OCI-LY3 (cell line): Measurements from ENCODE around the gene SEC31B.

Experiments
- H2AFZ ChIP-seq: fragments of 200-600, 300-600 bp; shearing (Covaris generic); 2 replicates; pipeline ENCODE4 v1.6.0; 2014; ENCODE audit warnings: antibody characterized with exemption, low read depth, low read length
- H3K27ac ChIP-seq: fragments of 200-600, 300-600 bp; sonication (generic); 2 replicates; pipeline ENCODE4 v1.5.1; 2014; ENCODE audit warnings: mild to moderate bottlenecking, low read length, moderate library complexity, mixed read lengths
- H3K27me3 ChIP-seq: fragments of 200-600, 300-600 bp; sonication (generic); 2 replicates; pipeline ENCODE4 v1.6.1; 2014; ENCODE audit warnings: low read depth, low read length, mixed read lengths
- H3K36me3 ChIP-seq: fragments of 200-600, 300-600 bp; sonication (generic); replicated peaks from 2 replicates; pipeline ENCODE3; 2014; ENCODE audit warnings: low read depth, low read length, mixed read lengths
- H3K4me1 ChIP-seq: fragments of 300-600, 200-600 bp; sonication (generic); 2 replicates; pipeline ENCODE4 v1.6.1; 2014; ENCODE audit warnings: low read length, mixed read lengths
- H3K4me2 ChIP-seq: fragments of 200-600, 300-600 bp; sonication (generic); 2 replicates; pipeline ENCODE4 v1.6.1; 2014; ENCODE audit warnings: low read length, mixed read lengths
- H3K4me3 ChIP-seq: fragments of 300-600, 200-600 bp; sonication (generic); 2 replicates; pipeline ENCODE4 v1.5.1; 2014; ENCODE audit warnings: antibody characterized with exemption, mild to moderate bottlenecking, low read length, moderate library complexity
- H3K79me2 ChIP-seq: fragments of 300-600, 200-600 bp; shearing (Covaris generic); 2 replicates; pipeline ENCODE4 v1.6.1; 2014; ENCODE audit warnings: mild to moderate bottlenecking, low read length, mixed read lengths
- H3K9ac ChIP-seq: fragments of 300-600, 200-600 bp; shearing (Covaris generic); 2 replicates; pipeline ENCODE4 v1.6.0; 2014; ENCODE audit warnings: mild to moderate bottlenecking, low read length, moderate library complexity
- H3K9me3 ChIP-seq: fragments of 200-600, 300-600 bp; shearing (Covaris generic); 2 replicates; pipeline ENCODE4 v1.6.1; 2014; ENCODE audit warnings: low read length, mixed read lengths; ENCODE audit not compliant: insufficient read depth
- H4K20me1 ChIP-seq: fragments of 200-600, 300-600 bp; sonication (generic); 2 replicates; pipeline ENCODE4 v1.6.1; 2016; ENCODE audit warnings: low read length, mixed read lengths; ENCODE audit not compliant: insufficient read depth
- EZH2phosphoT487 ChIP-seq: fragments of 200-600 bp; shearing (Covaris generic); IDR thresholded peaks from 2 replicates; pipeline ENCODE4 v1.6.1; 2018; ENCODE audit warnings: antibody characterized with exemption, mixed run types, low read depth
- TF ChIP-seq, protein P1 (sequence below): fragments of 200-600, 300-600 bp; sonication (generic); IDR thresholded peaks from 2 replicates; pipeline ENCODE4 v1.5.1; 2014; ENCODE audit warnings: antibody characterized with exemption, low read length, low read depth

The SEC31B gene, protein sequence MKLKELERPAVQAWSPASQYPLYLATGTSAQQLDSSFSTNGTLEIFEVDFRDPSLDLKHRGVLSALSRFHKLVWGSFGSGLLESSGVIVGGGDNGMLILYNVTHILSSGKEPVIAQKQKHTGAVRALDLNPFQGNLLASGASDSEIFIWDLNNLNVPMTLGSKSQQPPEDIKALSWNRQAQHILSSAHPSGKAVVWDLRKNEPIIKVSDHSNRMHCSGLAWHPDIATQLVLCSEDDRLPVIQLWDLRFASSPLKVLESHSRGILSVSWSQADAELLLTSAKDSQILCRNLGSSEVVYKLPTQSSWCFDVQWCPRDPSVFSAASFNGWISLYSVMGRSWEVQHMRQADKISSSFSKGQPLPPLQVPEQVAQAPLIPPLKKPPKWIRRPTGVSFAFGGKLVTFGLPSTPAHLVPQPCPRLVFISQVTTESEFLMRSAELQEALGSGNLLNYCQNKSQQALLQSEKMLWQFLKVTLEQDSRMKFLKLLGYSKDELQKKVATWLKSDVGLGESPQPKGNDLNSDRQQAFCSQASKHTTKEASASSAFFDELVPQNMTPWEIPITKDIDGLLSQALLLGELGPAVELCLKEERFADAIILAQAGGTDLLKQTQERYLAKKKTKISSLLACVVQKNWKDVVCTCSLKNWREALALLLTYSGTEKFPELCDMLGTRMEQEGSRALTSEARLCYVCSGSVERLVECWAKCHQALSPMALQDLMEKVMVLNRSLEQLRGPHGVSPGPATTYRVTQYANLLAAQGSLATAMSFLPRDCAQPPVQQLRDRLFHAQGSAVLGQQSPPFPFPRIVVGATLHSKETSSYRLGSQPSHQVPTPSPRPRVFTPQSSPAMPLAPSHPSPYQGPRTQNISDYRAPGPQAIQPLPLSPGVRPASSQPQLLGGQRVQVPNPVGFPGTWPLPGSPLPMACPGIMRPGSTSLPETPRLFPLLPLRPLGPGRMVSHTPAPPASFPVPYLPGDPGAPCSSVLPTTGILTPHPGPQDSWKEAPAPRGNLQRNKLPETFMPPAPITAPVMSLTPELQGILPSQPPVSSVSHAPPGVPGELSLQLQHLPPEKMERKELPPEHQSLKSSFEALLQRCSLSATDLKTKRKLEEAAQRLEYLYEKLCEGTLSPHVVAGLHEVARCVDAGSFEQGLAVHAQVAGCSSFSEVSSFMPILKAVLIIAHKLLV

GRCh38 chr10:100519311-100520051 is at the start of gene SEC31B:
TSS of gene SEC31B (minus strand) at chr10:100519861. CDS start at chr10:100516952, 2,909 bp downstream.
- TF ChIP-seq, protein P1, sequence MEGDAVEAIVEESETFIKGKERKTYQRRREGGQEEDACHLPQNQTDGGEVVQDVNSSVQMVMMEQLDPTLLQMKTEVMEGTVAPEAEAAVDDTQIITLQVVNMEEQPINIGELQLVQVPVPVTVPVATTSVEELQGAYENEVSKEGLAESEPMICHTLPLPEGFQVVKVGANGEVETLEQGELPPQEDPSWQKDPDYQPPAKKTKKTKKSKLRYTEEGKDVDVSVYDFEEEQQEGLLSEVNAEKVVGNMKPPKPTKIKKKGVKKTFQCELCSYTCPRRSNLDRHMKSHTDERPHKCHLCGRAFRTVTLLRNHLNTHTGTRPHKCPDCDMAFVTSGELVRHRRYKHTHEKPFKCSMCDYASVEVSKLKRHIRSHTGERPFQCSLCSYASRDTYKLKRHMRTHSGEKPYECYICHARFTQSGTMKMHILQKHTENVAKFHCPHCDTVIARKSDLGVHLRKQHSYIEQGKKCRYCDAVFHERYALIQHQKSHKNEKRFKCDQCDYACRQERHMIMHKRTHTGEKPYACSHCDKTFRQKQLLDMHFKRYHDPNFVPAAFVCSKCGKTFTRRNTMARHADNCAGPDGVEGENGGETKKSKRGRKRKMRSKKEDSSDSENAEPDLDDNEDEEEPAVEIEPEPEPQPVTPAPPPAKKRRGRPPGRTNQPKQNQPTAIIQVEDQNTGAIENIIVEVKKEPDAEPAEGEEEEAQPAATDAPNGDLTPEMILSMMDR = no peak
- TF ChIP-seq EZH2phosphoT487 = no peak
- no peak within 1 kb of the TSS for H3K4me2 ChIP-seq
- H3K4me1 ChIP-seq = no peaks in the 10 kb centered on the region
- no peaks in the 10 kb centered on the region for H3K27me3 ChIP-seq
- H3K9me3 ChIP-seq = no peaks in the 10 kb centered on the region
- no peak within 1 kb of the TSS for H3K27ac ChIP-seq
- no peaks in the 10 kb centered on the region for H3K79me2 ChIP-seq
- H3K36me3 ChIP-seq = no peaks in the 10 kb centered on the region
- no peak within 1 kb of the TSS for H3K4me3 ChIP-seq
- H3K9ac ChIP-seq = no peak within 1 kb of the TSS
- no peak within 1 kb of the TSS for H2AFZ ChIP-seq
- no peaks in the 10 kb centered on the region for H4K20me1 ChIP-seq

- Histone ChIP-seq H3K79me2 (no peaks in the 10 kb centered on the region), H3K27ac (no peak overlapping the region), H3K4me2 (no peak overlapping the region), H2AFZ (no peak overlapping the region), H3K4me1 (peaks cover 8% of the 10 kb centered on the region; the same call in 1 of the 2 replicates), H3K27me3 (no peaks in the 10 kb centered on the region), H3K4me3 (no peak overlapping the region), H4K20me1 (no peaks in the 10 kb centered on the region), H3K9me3 (no peaks in the 10 kb centered on the region), H3K36me3 (no peaks in the 10 kb centered on the region), H3K9ac (no peak overlapping the region)
- TF ChIP-seq EZH2phosphoT487 = no peak
- TF ChIP-seq, protein P1 = no peak
Measured at GRCh38 chr10:100568912-100569311, 49.3 kb upstream of the SEC31B start.

DNA sequence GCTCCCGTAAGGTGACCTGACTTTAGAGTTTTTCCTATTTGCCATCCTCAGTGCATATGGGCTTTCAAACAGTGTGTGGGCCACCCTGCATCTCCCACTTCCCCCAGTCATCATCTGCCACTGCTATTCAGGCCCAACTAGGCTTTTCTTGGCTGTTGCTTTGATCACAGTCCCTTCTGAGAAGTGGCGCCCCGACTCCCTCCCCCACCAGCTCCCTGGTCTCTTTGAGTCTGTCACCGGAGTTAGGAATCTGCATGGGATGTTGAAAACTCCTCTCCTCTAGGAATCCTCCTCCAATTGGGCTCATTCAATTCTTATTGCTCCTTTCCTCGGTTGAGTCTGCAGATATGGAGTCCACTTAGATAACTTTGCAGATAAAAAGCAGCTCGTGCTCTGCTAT is 48.2 kb upstream of the SEC31B start:
- TF ChIP-seq, protein P1 = no peak
- no peak for TF ChIP-seq EZH2phosphoT487
- no peak overlapping the region for H3K27ac ChIP-seq
- H3K9ac ChIP-seq = no peak overlapping the region
- no peaks in the 10 kb centered on the region for H3K36me3 ChIP-seq
- H3K4me2 ChIP-seq = no peak overlapping the region
- H3K27me3 ChIP-seq = no peaks in the 10 kb centered on the region
- no peaks in the 10 kb centered on the region for H3K9me3 ChIP-seq
- H3K4me3 ChIP-seq = no peak overlapping the region
- no peaks in the 10 kb centered on the region for H3K79me2 ChIP-seq
- H3K4me1 ChIP-seq = peaks cover 8% of the 10 kb centered on the region; the same call in 1 of the 2 replicates
- no peaks in the 10 kb centered on the region for H4K20me1 ChIP-seq
- no peak overlapping the region for H2AFZ ChIP-seq
